Esophagus squamous epithelium (tissue), 5 donors: ENCODE data around the gene TUBA1B. TPM values are rescaled to one million over a fixed set of nuclear protein-coding genes. Genes with fewer than 3 reads are reported as not detected.

Experiments used
- DNase-seq: peaks from one replicate; lab custom pipeline; 2025; lab: John Stamatoyannopoulos, UW
- H3K27ac ChIP-seq, 4 donors: fragments of 200-600 bp; sonication (generic); one replicate each; pipeline ENCODE4 v1.5.1; 2016 to 2019; ENCODE audit warnings: mild to moderate bottlenecking in 1 of 4
- H3K27me3 ChIP-seq, 4 donors: fragments of 200-600 bp; sonication (generic); 1 replicate in 3 of 4; 2 replicates in 1 of 4; pipeline versions ENCODE4 v1.5.1 to v1.6.0; 2017 to 2021; ENCODE audit warnings: antibody characterized with exemption in 1 of 4
- H3K36me3 ChIP-seq, 3 donors: fragments of 200-600 bp; sonication (generic); one replicate each; pipeline ENCODE4 v1.5.1; 2016 to 2019
- H3K4me1 ChIP-seq, 3 donors: fragments of 200-600 bp; sonication (generic); one replicate each; pipeline ENCODE4 v1.5.1; 2017 to 2019
- H3K4me3 ChIP-seq, 4 donors: fragments of 200-600 bp; sonication (generic); 1 replicate in 3 of 4; 2 replicates in 1 of 4; pipeline ENCODE4 v1.5.1; 2016 to 2019; ENCODE audit warnings: mild to moderate bottlenecking in 2 of 4, moderate library complexity in 1 of 4
- H3K9me3 ChIP-seq, 3 donors: fragments of 200-600 bp; sonication (generic); one replicate each; pipeline ENCODE4 v1.5.1; 2016 to 2019
- POLR2A ChIP-seq, 4 donors: fragments of 450-650 bp; IDR thresholded peaks; one replicate each; pipeline ENCODE4 v1.6.1; 2017; ENCODE audit warnings: antibody characterized with exemption in 4 of 4, mild to moderate bottlenecking in 4 of 4, moderate library complexity in 3 of 4
- WGBS, 2 donors: methylation state at CpG; one replicate each; pipeline ENCODE4 v1.1.5; 2018; 5-methylcytosine and 5-hydroxymethylcytosine counted together
- intact Hi-C: fragments of 100-400 bp; cut with DNase I; formaldehyde crosslinking; loops from one replicate; pipeline ENCODE4 v1.15.0; 2022
- total RNA-seq, 4 donors: library from RNA; depleted of rRNA; stranded (reverse); fragments of >200 nt; gene quantifications; one replicate each; pipeline ENCODE4 v1.1.0, GENCODE V29; 2016
- TF ChIP-seq, protein P1 (sequence below), 6 experiments: fragments of 450-650 bp in 4 of 6; fragments of 200-600 bp in 2 of 6; sonication (generic) in 2 of 6; IDR thresholded peaks; one replicate each; pipeline ENCODE4 v1.5.1; 2016 to 2019; ENCODE audit warnings: antibody characterized with exemption in 6 of 6, mild to moderate bottlenecking in 4 of 6, moderate library complexity in 4 of 6
- donor health status: DM: yes; HTN: yes; CAD: no.

Gene TUBA1B
- total RNA-seq, 4 donors from 2014 or later, result 414 to 957 (median 699) TPM

DNA sequence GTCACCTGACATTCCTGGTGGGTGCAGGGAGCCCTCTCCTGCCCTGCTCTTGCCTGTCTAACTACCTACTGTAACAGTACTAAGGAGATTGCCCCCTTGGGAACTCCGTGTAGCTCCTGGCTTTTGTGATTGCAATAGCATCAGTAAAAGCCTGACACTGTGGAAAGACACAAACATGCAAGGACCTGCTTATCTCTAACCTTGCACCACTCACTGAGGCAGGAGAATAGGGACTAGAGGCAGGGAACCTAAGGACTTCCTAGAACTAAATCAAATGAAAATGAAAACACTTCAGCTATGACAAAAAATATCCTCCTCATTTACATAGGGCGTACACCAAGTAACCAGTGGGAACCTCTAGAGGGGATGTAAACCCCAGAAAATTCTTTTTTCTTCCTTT, 29.2 kb upstream of the TUBA1B start:
- no peaks in the 10 kb centered on the region for H3K4me1 ChIP-seq
- WGBS, 2 donors, result 56 to 95% methylated on average over 1 to 2 of the region's 2 CpGs
- no peaks in the 10 kb centered on the region for H3K27me3 ChIP-seq
- no peak overlapping the region for H3K4me3 ChIP-seq
- H3K36me3 ChIP-seq, result no peaks in the 10 kb centered on the region
- TF ChIP-seq, protein P1, sequence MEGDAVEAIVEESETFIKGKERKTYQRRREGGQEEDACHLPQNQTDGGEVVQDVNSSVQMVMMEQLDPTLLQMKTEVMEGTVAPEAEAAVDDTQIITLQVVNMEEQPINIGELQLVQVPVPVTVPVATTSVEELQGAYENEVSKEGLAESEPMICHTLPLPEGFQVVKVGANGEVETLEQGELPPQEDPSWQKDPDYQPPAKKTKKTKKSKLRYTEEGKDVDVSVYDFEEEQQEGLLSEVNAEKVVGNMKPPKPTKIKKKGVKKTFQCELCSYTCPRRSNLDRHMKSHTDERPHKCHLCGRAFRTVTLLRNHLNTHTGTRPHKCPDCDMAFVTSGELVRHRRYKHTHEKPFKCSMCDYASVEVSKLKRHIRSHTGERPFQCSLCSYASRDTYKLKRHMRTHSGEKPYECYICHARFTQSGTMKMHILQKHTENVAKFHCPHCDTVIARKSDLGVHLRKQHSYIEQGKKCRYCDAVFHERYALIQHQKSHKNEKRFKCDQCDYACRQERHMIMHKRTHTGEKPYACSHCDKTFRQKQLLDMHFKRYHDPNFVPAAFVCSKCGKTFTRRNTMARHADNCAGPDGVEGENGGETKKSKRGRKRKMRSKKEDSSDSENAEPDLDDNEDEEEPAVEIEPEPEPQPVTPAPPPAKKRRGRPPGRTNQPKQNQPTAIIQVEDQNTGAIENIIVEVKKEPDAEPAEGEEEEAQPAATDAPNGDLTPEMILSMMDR (IDR thresholded peaks at IDR 0.05), result no peak
- no peak overlapping the region for H3K27ac ChIP-seq
- DNase-seq, result no peak
- no peaks in the 10 kb centered on the region for H3K9me3 ChIP-seq
- intact Hi-C loops, result no loop called here

DNA sequence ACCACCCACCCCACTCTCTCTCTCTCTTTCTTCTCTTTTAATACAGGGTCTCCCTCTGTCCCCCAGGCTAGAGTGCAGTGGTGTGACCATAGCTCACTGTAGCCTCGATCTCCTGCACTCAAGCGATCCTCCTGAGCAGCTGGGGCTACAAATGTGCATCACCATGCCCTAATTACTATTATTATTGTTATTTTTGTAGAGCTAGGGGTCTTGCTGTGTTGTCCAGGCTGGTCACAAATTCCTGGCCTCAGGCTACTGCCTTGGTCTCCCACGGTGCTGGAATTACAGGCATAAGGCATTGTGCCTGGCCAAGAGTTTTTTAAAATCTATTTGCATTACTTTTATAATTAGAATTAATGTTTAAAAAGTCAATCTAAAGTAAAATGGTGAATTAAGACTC, 23.0 kb upstream of the TUBA1B start:
- intact Hi-C loops, result no loop called here
- TF ChIP-seq, protein P1 (IDR thresholded peaks at IDR 0.05), result no peak
- no peak for TF ChIP-seq POLR2A (IDR thresholded peaks at IDR 0.05)
- WGBS, 2 donors, result 56 to 69% methylated on average over 3 of the region's 3 CpGs
- no peaks in the 10 kb centered on the region for H3K27me3 ChIP-seq
- no peak overlapping the region for H3K4me3 ChIP-seq
- H3K4me1 ChIP-seq, result no peaks in the 10 kb centered on the region
- H3K27ac ChIP-seq, result no peak overlapping the region
- no peaks in the 10 kb centered on the region for H3K36me3 ChIP-seq
- DNase-seq, result no peak
- H3K9me3 ChIP-seq, result no peaks in the 10 kb centered on the region

DNA sequence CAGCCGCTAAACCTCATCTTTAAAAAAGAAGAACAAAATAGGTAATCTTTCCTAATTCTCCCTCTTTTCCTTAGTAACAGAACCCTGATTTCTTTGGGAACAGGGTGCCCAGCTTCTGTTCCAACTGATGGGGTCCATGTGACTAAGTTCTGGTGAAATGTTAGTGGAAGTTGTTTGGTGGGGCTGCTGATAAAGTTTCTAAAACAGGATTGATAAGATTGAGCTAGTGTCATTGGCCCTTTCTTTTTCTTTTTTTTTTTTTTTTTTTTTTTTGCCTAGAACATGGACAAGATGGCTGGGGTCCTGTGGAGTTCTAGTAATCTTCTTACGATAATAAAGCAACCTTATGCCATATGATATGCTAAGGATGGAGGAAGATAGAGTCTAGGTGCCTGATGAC, 16.2 kb upstream of the TUBA1B start:
- H3K4me3 ChIP-seq, result no peak overlapping the region
- no peaks in the 10 kb centered on the region for H3K4me1 ChIP-seq
- no peak for TF ChIP-seq POLR2A (IDR thresholded peaks at IDR 0.05)
- TF ChIP-seq, protein P1 (IDR thresholded peaks at IDR 0.05), result no peak
- no peak for DNase-seq
- intact Hi-C loops, result no loop called here
- 92 to 97% methylated on average over 2 of the region's 2 CpGs for WGBS, 2 donors
- H3K27me3 ChIP-seq, result no peaks in the 10 kb centered on the region
- H3K36me3 ChIP-seq, result no peaks in the 10 kb centered on the region
- H3K27ac ChIP-seq, result no peak overlapping the region
- H3K9me3 ChIP-seq, result no peaks in the 10 kb centered on the region

DNA sequence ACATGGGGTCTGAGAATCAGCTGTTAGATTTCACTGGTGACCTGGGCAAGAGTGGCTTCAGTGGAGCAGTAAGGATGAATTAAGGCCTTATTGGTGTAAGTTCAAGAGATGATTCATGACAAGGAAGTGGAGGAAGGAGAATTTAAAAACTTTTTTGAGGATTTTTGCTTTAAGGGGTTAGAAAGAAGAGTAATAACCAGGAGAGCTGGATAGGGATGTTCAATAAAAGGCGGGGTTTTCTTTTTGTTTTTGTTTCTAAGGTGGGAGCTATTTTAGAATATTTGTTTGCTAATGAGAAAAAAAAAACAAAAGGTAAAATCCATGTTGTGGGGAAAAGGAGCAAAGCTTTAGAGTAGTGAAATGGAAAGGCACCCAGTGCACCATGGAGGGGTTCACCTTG, 15.2 kb upstream of the TUBA1B start:
- Histone ChIP-seq H3K36me3 (no peaks in the 10 kb centered on the region), H3K27me3 (no peaks in the 10 kb centered on the region), H3K4me3 (no peak overlapping the region), H3K4me1 (no peaks in the 10 kb centered on the region), H3K9me3 (no peaks in the 10 kb centered on the region), H3K27ac (no peak overlapping the region)
- DNase-seq, result no peak
- intact Hi-C loops, result no loop called here
- whole genome bisulfite sequencing, 2 donors, result 89 to 97% methylated on average over 1 of the region's 1 CpG
- TF ChIP-seq, protein P1 (IDR thresholded peaks at IDR 0.05), result no peak
- no peak for TF ChIP-seq POLR2A (IDR thresholded peaks at IDR 0.05)

DNA sequence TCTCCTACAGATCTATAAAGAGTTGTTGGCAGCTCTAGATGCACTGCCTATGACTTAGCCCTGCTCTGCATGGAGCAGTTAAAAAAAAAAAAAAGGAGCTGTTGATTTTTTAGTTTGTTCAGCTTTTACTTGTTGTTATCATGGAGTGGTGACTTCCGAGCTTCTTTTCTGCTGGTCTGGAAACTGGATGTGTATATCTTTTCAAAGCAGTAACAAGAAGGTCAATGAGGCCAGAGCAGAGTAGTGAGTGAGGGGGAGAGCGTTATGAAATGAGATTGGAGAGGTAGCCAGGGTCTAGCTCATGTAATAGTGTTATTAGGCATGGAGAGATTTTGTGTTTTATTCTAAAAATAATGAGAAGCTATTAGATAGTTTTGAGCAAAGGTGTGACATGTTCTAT, 13.2 kb upstream of the TUBA1B start:
- H3K4me3 ChIP-seq, result no peak overlapping the region
- WGBS, 2 donors, result 84 to 93% methylated on average over 2 of the region's 2 CpGs
- H3K27ac ChIP-seq, result no peak overlapping the region
- no peaks in the 10 kb centered on the region for H3K4me1 ChIP-seq
- intact Hi-C loops, result no loop called here
- TF ChIP-seq, protein P1 (IDR thresholded peaks at IDR 0.05), result no peak
- no peak for TF ChIP-seq POLR2A (IDR thresholded peaks at IDR 0.05)
- H3K36me3 ChIP-seq, result no peaks in the 10 kb centered on the region
- DNase-seq, result no peak
- H3K27me3 ChIP-seq, result no peaks in the 10 kb centered on the region
- no peaks in the 10 kb centered on the region for H3K9me3 ChIP-seq
